C4-2B (cell line): ENCODE results near the gene STKLD1.

ENCODE experiments used
- ZFX ChIP-seq: fragments of 450-650 bp; IDR thresholded peaks from 2 replicates; pipeline ENCODE4 v1.6.1; 2017
- TF ChIP-seq, protein P1 (sequence below): fragments of 450-650 bp; conservative IDR thresholded peaks from 2 replicates; pipeline ENCODE4 v1.5.1; 2017; ENCODE audit warnings: mild to moderate bottlenecking

DNA sequence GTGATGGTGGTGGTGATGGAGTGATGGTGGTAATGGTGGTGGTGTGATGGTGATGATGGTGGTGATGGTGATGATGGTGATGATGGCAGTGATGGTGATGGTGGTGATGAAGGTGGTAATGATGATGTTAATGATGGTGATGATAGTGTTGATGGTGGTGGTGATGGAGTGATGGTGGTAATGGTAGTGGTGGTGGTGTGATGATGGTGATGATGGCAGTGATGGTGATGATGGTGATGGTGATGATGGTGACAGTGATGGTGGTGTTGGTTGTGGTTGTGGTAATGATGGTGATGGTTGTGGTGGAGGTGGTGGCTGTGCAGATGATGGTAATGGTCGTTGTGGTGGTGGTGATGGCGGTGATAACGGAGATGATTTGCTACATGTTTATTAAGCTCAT, 7.3 kb downstream of the STKLD1 start:
- TF ChIP-seq, protein P1, sequence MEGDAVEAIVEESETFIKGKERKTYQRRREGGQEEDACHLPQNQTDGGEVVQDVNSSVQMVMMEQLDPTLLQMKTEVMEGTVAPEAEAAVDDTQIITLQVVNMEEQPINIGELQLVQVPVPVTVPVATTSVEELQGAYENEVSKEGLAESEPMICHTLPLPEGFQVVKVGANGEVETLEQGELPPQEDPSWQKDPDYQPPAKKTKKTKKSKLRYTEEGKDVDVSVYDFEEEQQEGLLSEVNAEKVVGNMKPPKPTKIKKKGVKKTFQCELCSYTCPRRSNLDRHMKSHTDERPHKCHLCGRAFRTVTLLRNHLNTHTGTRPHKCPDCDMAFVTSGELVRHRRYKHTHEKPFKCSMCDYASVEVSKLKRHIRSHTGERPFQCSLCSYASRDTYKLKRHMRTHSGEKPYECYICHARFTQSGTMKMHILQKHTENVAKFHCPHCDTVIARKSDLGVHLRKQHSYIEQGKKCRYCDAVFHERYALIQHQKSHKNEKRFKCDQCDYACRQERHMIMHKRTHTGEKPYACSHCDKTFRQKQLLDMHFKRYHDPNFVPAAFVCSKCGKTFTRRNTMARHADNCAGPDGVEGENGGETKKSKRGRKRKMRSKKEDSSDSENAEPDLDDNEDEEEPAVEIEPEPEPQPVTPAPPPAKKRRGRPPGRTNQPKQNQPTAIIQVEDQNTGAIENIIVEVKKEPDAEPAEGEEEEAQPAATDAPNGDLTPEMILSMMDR = no peak
- no peak for TF ChIP-seq ZFX
